ENCODE data around the gene NR1H3. TPM values are rescaled to one million over a fixed set of nuclear protein-coding genes. Genes with fewer than 3 reads are reported as not detected.

The NR1H3 gene
- total RNA-seq, 2 donors from 2014 or later: 31.8 to 34.2 TPM

GRCh38 chr11:47272706-47273105 lies 14.9 kb downstream of the NR1H3 start:
- no peak overlapping the region for H3K27ac ChIP-seq

GRCh38 chr11:47274495-47275235 lies 16.9 kb downstream of the NR1H3 start:
- TF ChIP-seq CTCF (IDR thresholded peaks at IDR 0.05): no peak
- no peak for TF ChIP-seq POLR2AphosphoS5 (IDR thresholded peaks at IDR 0.05)
- no peak for TF ChIP-seq POLR2A (IDR thresholded peaks at IDR 0.05)
- intact Hi-C loops (cut with DNase I): loop anchor here (10.0 kb wide), 1 partner anchor 150 kb away; the partner anchor contains the start of gene PSMC3
- peaks cover 10 to 24% of the 10 kb centered on the region in 2 donors for H3K36me3 ChIP-seq
- H3K27ac ChIP-seq: no peak overlapping the region
- H3K4me1 ChIP-seq (replicated peaks): no peaks in the 10 kb centered on the region
- H3K27me3 ChIP-seq (replicated peaks; ENCODE audit: insufficient read depth): no peaks in the 10 kb centered on the region
- no peaks in the 10 kb centered on the region for H3K9me3 ChIP-seq
- WGBS: 96% methylated on average over 28 of the region's 28 CpGs
- DNase-seq (ENCODE audit: low spot score): no peak
- H3K4me3 ChIP-seq: no peak overlapping the region

More at GRCh38 chr11:47272706-47273105, 14.9 kb downstream of the NR1H3 start:
- no peaks in the 10 kb centered on the region for H3K9me3 ChIP-seq
- no peak for DNase-seq (ENCODE audit: low spot score)
- H3K4me1 ChIP-seq (replicated peaks): peaks cover 10% of the 10 kb centered on the region
- 0% methylated on average over 1 of the region's 1 CpG for WGBS
- H3K36me3 ChIP-seq: peaks cover 7 to 19% of the 10 kb centered on the region in 2 donors
- intact Hi-C loops (cut with DNase I): loop anchor here (10.0 kb wide), 1 partner anchor 152 kb away; the partner anchor contains the start of gene PSMC3
- TF ChIP-seq POLR2A (IDR thresholded peaks at IDR 0.05): no peak
- no peak for TF ChIP-seq CTCF (IDR thresholded peaks at IDR 0.05)
- no peak for TF ChIP-seq POLR2AphosphoS5 (IDR thresholded peaks at IDR 0.05)
- H3K27me3 ChIP-seq (replicated peaks; ENCODE audit: insufficient read depth): no peaks in the 10 kb centered on the region
- H3K4me3 ChIP-seq: no peak overlapping the region

GRCh38 chr11:47276923-47277322 lies 19.1 kb downstream of the NR1H3 start:
- Histone ChIP-seq H3K27me3 (replicated peaks; ENCODE audit: insufficient read depth) (no peaks in the 10 kb centered on the region), H3K9me3 (no peaks in the 10 kb centered on the region), H3K4me1 (replicated peaks) (no peaks in the 10 kb centered on the region), H3K36me3 (peaks cover 13 to 28% of the 10 kb centered on the region in 2 donors), H3K27ac (no peak overlapping the region), H3K4me3 (no peak overlapping the region)
- TF ChIP-seq CTCF (IDR thresholded peaks at IDR 0.05) (no peak), POLR2A (IDR thresholded peaks at IDR 0.05) (no peak), POLR2AphosphoS5 (IDR thresholded peaks at IDR 0.05) (no peak)
- DNase-seq (ENCODE audit: low spot score): no peak
- 90% methylated on average over 4 of the region's 4 CpGs for WGBS
- intact Hi-C loops (cut with DNase I): loop anchor here (10.0 kb wide), 1 partner anchor 148 kb away; the partner anchor contains the start of gene PSMC3

- no peaks in the 10 kb centered on the region for H3K4me1 ChIP-seq (replicated peaks)
- intact Hi-C loops (cut with DNase I): loop anchor here (10.0 kb wide), 1 partner anchor 147 kb away; the partner anchor contains the start of gene PSMC3
- TF ChIP-seq CTCF (IDR thresholded peaks at IDR 0.05) (no peak), POLR2A (IDR thresholded peaks at IDR 0.05) (no peak), POLR2AphosphoS5 (IDR thresholded peaks at IDR 0.05) (no peak)
- no peaks in the 10 kb centered on the region for H3K27me3 ChIP-seq (replicated peaks; ENCODE audit: insufficient read depth)
- peaks cover 13 to 35% of the 10 kb centered on the region in 2 donors for H3K36me3 ChIP-seq
- DNase-seq (ENCODE audit: low spot score): no peak
- H3K9me3 ChIP-seq: no peaks in the 10 kb centered on the region
- no peak overlapping the region for H3K27ac ChIP-seq
- 76% methylated on average over 3 of the region's 3 CpGs for WGBS
- H3K4me3 ChIP-seq: no peak overlapping the region
Measured at GRCh38 chr11:47278058-47278457, 20.3 kb downstream of the NR1H3 start.
